Measurements from ENCODE around the gene NSMF.
"Not testable (repeated sequence)": the region's sequence is repeated elsewhere in the genome, so short reads cannot be mapped to it uniquely, and the experiment has no call there.

Gene NSMF

DNA sequence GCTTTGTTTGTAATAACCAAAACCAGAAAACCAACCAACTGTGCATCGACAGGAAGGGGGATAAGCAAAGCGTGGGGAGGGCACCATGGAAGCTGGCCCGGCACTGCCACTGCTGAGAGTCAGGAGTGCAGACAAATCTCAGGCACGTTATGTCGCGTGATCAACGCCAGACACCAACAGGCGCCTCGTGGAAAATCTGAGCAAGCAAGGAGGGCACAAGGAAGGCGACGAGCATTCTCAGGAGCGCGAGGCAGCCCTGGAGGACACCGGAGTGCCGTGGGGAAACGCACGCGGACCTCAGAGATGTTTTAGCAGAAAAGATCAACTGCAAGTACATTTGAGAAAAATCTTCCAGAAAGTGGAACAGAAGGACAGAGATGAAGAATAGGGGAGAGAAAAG lies 15.1 kb upstream of the NSMF start:
- no peak for TF ChIP-seq CTCF (IDR thresholded peaks at IDR 0.05; ENCODE audit: low read depth, low read length, missing control alignments)
- H3K36me3 ChIP-seq (replicated peaks) = no peaks in the 10 kb centered on the region

GRCh38 chr9:137470785-137471184 lies 11.7 kb upstream of the NSMF start:
- Histone ChIP-seq H3K4me3 (ENCODE audit: low read depth, low read length) (no peak overlapping the region), H3K27me3 (replicated peaks) (no peaks in the 10 kb centered on the region), H3K27ac (no peak overlapping the region), H3K36me3 (replicated peaks) (no peaks in the 10 kb centered on the region)
- in situ Hi-C loops (cut with HindIII; ENCODE audit: low pct_ligation_motif_present, low sequenced_read_pairs) = no loop called here
- no peak for DNase-seq
- TF ChIP-seq CTCF (IDR thresholded peaks at IDR 0.05; ENCODE audit: low read depth, low read length, missing control alignments) = no peak

More for the DNA sequence above, 15.1 kb upstream of the NSMF start:
- H3K27ac ChIP-seq = no peak overlapping the region
- no peaks in the 10 kb centered on the region for H3K27me3 ChIP-seq (replicated peaks)
- DNase-seq = no peak
- in situ Hi-C loops (cut with HindIII; ENCODE audit: low pct_ligation_motif_present, low sequenced_read_pairs) = no loop called here
- H3K4me3 ChIP-seq (ENCODE audit: low read depth, low read length) = no peak overlapping the region

GRCh38 chr9:137467896-137468295 lies 8.8 kb upstream of the NSMF start:
- no peak overlapping the region for H3K27ac ChIP-seq
- TF ChIP-seq CTCF (IDR thresholded peaks at IDR 0.05; ENCODE audit: low read depth, low read length, missing control alignments) = no peak
- DNase-seq = no peak
- H3K36me3 ChIP-seq (replicated peaks) = no peaks in the 10 kb centered on the region
- no peaks in the 10 kb centered on the region for H3K27me3 ChIP-seq (replicated peaks)
- in situ Hi-C loops (cut with HindIII; ENCODE audit: low pct_ligation_motif_present, low sequenced_read_pairs) = no loop called here
- H3K4me3 ChIP-seq (ENCODE audit: low read depth, low read length) = no peak overlapping the region

GRCh38 chr9:137467161-137467581 lies 8.0 kb upstream of the NSMF start:
- in situ Hi-C loops (cut with HindIII; ENCODE audit: low pct_ligation_motif_present, low sequenced_read_pairs) = no loop called here
- DNase-seq = no peak
- H3K36me3 ChIP-seq (replicated peaks) = no peaks in the 10 kb centered on the region
- no peak overlapping the region for H3K4me3 ChIP-seq (ENCODE audit: low read depth, low read length)
- H3K27ac ChIP-seq = no peak overlapping the region
- H3K27me3 ChIP-seq (replicated peaks) = no peaks in the 10 kb centered on the region
- no peak for TF ChIP-seq CTCF (IDR thresholded peaks at IDR 0.05; ENCODE audit: low read depth, low read length, missing control alignments)

GRCh38 chr9:137466389-137467085 lies 7.4 kb upstream of the NSMF start:
- in situ Hi-C loops (cut with HindIII; ENCODE audit: low pct_ligation_motif_present, low sequenced_read_pairs); H3K4me3 ChIP-seq (ENCODE audit: low read depth, low read length); DNase-seq; H3K27me3 ChIP-seq (replicated peaks); H3K36me3 ChIP-seq (replicated peaks); H3K27ac ChIP-seq: not testable (repeated sequence)

DNA sequence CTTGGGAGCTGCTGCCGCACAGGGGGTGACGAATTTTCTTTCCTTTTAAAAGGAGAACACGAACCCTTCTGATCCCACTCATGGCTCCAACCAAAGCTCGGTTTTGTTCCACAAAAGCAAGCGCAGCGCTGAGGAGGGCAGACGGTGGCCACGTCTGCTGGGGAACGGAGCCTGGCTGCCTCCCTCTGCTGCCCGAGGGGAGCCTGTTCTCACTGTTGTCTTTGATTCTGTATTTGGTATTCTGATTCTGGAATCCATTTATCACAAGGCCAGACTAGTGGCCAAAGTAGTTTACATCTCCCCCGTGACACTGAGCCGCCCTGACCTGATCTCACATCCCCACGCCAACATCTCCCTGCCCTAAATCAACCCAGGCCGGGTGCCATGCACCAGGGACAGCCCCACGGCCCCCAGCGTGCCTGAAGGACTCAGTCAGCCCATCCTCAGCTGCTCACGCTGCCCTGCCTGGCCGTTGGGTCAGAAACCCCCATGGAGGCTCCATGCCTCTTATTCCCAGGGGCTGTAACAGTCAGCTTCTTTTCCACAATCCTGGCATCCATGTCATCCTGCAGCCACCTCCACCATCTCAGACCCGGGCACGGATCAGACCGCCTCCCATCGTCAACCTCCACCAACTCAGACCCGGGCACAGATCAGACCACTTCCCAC lies 6.7 kb upstream of the NSMF start:
- no peak overlapping the region for H3K27ac ChIP-seq
- no peaks in the 10 kb centered on the region for H3K36me3 ChIP-seq (replicated peaks)
- no peak for TF ChIP-seq CTCF (IDR thresholded peaks at IDR 0.05; ENCODE audit: low read depth, low read length, missing control alignments)
- in situ Hi-C loops (cut with HindIII; ENCODE audit: low pct_ligation_motif_present, low sequenced_read_pairs) = no loop called here
- no peaks in the 10 kb centered on the region for H3K27me3 ChIP-seq (replicated peaks)
- H3K4me3 ChIP-seq (ENCODE audit: low read depth, low read length) = no peak overlapping the region
- no peak for DNase-seq
